GM12801 (cell line): ENCODE data around the gene PPT2.

Source experiments
- TF ChIP-seq, protein P1 (sequence below): IDR thresholded peaks from one replicate; pipeline ENCODE4 v1.5.1; 2011; ENCODE audit warnings: control low read depth; ENCODE audit not compliant: insufficient read length; ENCODE audit errors: extremely low read depth

The PPT2 gene

DNA sequence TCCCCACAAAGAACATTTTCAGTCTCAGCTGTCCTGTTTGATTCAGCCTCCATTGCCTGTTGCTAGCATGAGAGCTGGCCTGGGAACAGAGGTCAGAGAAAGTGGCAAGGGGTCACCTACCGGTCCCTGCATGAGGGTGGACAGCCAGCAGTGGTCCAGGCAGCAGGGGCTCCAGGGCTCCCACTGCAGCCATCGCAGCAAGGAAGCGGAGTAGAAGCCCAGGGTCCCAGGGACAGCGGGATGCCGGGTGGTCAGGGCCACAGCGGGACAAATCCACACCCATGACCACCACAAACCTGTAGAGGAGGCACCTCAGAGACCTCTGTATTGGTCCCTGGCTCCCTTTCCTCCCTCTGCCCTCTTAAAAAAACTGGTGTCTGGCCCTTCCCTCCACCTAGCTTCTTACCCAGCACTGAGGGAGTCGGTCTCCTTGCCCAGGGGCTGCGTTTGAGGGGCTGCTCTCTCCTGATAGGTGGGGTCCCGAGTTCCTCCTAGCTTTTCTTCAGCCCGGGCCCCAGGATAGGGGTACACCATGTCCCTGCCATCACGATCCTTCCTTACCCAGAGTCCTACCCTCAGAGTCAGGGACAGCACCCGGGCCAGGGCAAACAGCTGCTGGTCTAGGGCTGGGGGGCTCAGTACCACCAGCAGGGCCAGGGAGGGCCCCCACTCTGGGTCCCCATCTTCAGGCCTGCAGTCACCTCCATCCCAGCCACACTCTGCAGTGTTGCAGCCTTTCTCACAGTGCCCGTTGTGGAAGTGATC is 47.0 kb downstream of the PPT2 start:
- TF ChIP-seq, protein P1, sequence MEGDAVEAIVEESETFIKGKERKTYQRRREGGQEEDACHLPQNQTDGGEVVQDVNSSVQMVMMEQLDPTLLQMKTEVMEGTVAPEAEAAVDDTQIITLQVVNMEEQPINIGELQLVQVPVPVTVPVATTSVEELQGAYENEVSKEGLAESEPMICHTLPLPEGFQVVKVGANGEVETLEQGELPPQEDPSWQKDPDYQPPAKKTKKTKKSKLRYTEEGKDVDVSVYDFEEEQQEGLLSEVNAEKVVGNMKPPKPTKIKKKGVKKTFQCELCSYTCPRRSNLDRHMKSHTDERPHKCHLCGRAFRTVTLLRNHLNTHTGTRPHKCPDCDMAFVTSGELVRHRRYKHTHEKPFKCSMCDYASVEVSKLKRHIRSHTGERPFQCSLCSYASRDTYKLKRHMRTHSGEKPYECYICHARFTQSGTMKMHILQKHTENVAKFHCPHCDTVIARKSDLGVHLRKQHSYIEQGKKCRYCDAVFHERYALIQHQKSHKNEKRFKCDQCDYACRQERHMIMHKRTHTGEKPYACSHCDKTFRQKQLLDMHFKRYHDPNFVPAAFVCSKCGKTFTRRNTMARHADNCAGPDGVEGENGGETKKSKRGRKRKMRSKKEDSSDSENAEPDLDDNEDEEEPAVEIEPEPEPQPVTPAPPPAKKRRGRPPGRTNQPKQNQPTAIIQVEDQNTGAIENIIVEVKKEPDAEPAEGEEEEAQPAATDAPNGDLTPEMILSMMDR, result no peak

- TF ChIP-seq, protein P1, result no peak
Measured at GRCh38 chr6:32202186-32202585, 48.2 kb downstream of the PPT2 start.

DNA sequence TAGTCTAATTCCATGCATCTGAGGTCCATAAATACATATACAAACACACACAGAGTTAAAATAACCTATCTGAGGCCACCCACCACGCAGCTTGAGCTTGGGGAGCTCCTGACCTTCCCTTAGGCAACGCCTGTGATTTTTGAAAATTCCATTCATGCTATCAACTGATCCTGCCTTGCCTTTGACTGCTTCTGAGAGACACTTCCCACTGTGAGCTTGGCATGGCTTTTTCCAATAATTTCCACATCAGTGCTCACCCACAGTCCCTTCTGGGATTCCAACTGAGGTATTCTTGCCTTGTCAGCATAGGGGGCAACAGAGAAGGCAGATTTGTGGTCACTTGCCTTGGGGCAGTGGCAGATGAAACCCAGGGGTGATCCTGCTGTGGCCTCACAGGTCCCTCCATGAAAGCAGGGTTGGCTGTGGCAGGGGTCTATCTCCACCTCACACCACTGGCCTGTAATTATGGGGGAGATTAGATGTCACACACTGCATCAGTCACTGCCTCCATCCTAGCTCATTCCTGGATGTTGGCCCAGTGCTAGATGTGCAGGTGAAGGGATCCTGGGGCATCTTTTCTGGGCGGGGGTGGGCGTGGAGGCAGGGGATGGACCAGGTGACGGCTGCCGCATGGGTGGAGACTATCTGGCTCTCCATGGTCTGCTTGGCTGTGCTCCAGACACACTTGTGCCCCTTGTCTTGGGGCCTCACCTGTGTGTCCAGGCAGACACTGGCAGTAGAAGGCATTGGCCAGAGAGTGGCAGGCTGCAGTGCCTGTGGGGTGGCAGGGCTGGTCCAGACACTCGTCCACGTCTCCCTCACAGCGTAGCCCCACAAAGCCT is 49.7 kb downstream of the PPT2 start:
- TF ChIP-seq, protein P1, result no peak

GRCh38 chr6:32204268-32204715 is 50.4 kb downstream of the PPT2 start:
- TF ChIP-seq, protein P1, result no peak

DNA sequence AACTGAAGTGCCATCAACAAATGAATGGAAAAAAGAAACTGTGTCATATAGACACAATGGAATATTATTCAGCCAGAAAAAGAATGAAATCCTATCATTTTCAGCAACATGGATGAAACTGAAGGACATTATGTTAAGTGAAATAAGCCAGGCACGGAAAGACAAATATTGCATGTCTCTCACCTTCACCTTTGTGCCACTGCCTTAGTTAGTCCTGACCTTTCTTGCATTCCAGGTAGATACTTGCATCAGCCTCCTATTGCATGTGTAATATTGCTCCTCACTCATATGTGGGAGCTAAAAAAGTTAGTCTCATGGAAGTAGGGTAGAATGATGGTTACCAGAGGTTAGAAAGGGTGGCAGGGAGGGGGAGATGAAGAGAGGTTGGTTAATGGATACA is 55.1 kb downstream of the PPT2 start:
- TF ChIP-seq, protein P1, result no peak

DNA sequence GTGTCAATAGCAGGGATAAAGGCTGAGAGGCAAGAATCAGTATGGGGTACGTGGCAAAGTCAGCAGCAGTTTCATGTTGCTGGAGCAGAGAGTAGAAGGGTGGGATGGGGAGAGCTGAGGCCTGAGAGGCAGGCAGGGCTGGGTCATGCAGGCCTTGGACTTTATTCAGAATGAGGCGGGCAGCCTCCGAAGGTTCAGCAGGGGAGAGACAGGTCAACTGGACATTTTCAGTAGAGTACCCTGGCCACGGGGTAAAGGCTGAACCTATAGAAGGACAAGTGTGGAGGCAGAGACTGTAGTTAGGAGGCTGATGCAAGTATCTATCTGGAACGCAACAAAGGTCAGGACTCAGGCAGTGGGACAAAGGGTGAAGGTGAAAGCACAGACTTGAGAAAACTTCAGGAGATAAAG is 56.3 kb downstream of the PPT2 start:
- TF ChIP-seq, protein P1, result no peak

GRCh38 chr6:32212076-32212760 is 58.3 kb downstream of the PPT2 start:
- TF ChIP-seq, protein P1, result no peak
